Activated T-cell treated with anti-CD3 and anti-CD28 coated beads, Interleukin-2, amount 50 U/mL, for 4 hours (primary cell): ENCODE results near the gene CYFIP1. TPM values are rescaled to one million over a fixed set of nuclear protein-coding genes. Genes with fewer than 3 reads are reported as not detected.

ENCODE experiments used
- ATAC-seq, 2 donors: fragments of 200-7000 bp; cut with Tn5 transposase; one replicate each; pipeline ENCODE4 v1.10.0; 2021
- DNase-seq: peaks from one replicate; pipeline ENCODE4 v3.0.0-alpha.2; 2020
- H3K27me3 Mint-ChIP-seq: one replicate; pipeline ENCODE4 v1.8.0; 2021; ENCODE audit warnings: low read depth, mixed read lengths
- H3K36me3 Mint-ChIP-seq: one replicate; pipeline ENCODE4 v1.8.0; 2022; ENCODE audit warnings: mixed read lengths; ENCODE audit not compliant: insufficient read depth
- H3K4me1 Mint-ChIP-seq: one replicate; pipeline ENCODE4 v1.8.0; 2021; ENCODE audit warnings: low read depth, mixed read lengths
- H3K4me3 Mint-ChIP-seq: one replicate; pipeline ENCODE4 v1.8.0; 2021; ENCODE audit warnings: mild to moderate bottlenecking, moderate library complexity, mixed read lengths
- H3K9me3 Mint-ChIP-seq: one replicate; pipeline ENCODE4 v1.8.0; 2021; ENCODE audit warnings: mixed read lengths
- total RNA-seq, 3 donors: library from RNA; stranded (reverse); gene quantifications; one replicate each; pipeline ENCODE4 v1.2.1, GENCODE V29; 2021

The CYFIP1 gene
- total RNA-seq, 3 donors from 2014 or later, result 8.8 to 17.9 (median 12.5) TPM

DNA sequence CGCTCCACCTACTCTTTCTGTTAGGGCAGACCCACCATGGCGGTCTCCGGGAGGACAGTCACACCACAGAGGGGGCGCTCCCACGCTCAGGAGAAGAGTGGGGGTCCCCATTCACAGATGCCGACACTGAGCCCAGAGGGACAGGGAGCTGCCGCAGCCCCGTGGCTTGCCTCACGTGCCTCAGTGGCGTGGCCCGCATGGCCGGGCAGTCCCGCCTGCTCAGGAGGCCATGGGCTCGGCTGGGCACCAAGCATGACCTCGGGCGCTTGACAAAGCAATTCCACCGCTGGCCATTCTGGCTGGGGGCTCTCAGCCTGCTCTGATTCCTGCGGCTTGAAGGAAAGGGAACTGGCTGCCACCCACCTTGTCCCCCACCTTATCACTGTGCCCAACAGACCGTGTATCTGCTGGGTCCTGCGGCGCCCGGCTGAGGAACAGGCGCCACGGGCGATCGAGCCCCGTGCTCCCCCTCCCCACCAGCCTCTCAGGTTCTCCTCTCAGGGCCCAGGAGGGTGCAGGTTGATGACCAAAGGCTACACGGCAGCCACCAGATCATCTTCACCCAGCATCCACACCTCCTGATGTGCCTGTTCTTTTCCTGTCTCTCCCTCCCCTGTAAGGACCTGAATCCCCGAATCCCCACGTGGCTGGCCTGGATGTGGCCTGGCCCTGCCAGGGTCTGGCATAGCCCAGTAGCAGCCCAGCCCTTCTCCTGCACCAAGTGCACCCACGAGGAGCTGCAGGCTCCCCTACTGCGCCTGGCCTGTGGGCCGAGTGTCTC is 20.7 kb downstream of the CYFIP1 start:
- Mint-ChIP-seq H3K9me3 (no peaks in the 10 kb centered on the region), H3K27me3 (no peaks in the 10 kb centered on the region)
- ATAC-seq, result no peak

DNA sequence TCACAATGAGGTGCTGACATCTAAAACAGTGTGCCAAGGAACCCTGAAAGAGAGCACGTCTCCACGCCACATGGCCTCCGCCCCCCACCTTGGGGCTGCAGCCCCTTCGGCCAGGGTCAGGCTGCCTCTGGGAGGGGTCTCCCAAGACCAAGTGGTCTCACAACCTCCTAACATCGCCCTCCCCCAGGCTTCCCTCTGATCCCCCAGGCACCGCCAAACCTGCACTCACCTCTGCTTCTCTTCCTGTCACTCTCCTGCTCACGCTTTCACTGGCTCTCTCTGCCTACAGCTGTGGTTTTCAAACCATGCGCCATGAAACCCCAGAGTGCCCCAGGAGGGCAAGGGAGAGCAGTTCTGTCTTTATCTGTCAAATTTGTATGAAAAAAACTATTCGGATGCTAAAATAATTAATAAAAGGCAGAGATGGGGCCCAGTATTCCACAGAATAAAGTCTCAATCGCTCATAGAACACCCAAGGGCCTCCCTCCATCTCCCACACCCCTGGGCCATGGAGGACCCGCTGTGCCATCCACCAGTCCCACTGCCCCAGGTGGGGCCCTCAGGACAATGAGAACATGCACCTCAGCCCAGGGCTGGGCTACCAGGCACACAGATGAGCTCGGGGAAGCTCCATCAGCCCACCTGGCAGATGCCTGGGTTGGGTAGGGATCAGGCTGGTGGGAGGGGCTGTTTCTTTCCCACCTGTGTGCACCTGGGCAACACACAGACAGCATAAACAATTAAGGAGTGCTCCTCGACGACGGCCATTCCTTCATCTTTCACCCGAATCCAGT is 21.5 kb downstream of the CYFIP1 start:
- H3K4me3 Mint-ChIP-seq, result no peak overlapping the region
- no peaks in the 10 kb centered on the region for H3K9me3 Mint-ChIP-seq
- H3K36me3 Mint-ChIP-seq, result no peaks in the 10 kb centered on the region
- H3K27me3 Mint-ChIP-seq, result no peaks in the 10 kb centered on the region
- ATAC-seq (no peak), DNase-seq (no peak)
- no peaks in the 10 kb centered on the region for H3K4me1 Mint-ChIP-seq

More for the DNA sequence above, 20.7 kb downstream of the CYFIP1 start:
- no peak for DNase-seq
- Mint-ChIP-seq H3K4me3 (no peak overlapping the region), H3K4me1 (no peaks in the 10 kb centered on the region), H3K36me3 (no peaks in the 10 kb centered on the region)

DNA sequence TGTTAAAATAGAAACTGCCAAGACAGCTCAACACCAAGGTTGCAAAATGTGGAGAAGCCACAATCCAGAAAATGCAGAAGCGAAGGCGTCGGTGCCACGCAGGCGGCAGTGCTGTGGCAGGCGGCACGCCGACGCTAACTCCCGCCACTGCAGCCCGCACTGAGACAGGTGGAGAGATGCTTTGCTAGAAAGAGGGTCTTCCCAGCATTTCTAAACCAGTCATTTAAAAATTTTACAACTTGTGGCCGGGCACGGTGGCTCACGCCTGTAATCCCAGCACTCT is 23.2 kb downstream of the CYFIP1 start:
- no peaks in the 10 kb centered on the region for H3K9me3 Mint-ChIP-seq
- DNase-seq (no peak), ATAC-seq (no peak)
- no peaks in the 10 kb centered on the region for H3K4me1 Mint-ChIP-seq
- no peaks in the 10 kb centered on the region for H3K36me3 Mint-ChIP-seq
- no peak overlapping the region for H3K4me3 Mint-ChIP-seq
- H3K27me3 Mint-ChIP-seq, result no peaks in the 10 kb centered on the region

DNA sequence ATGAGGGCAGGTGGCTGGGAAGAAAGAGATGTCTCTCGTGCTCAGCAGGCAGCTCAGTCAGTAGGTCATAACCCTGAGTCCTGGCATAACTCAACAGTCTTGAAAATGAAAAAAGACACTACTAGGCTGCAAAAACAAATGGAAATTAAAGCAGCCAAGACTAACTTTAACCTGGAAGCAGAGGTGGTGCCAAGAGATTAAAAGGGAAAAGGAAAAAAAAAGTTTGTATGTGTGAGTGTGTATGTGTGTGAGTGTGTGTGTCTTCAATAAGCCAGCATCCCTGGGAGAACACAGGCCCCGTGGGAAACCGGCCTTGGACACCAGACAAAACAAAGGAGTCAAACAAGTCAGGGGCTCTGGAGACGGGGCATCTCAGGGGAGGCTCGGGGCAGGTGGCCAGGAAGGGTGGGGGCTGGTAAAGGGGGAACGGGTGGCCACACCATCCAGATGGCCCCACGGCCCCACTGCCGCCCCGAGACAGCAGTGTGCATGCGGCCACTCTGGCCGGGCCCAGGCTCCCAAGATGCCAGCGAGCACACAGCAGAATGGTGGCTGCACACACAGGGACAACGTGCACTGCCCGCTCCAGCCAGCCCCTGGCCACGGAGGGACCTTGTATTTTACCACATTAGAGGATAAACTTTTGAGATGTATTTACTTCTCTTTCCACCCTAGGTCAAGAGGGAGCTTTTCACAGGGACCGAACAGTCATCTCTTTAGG is 23.8 kb downstream of the CYFIP1 start:
- ATAC-seq, result no peak
- no peaks in the 10 kb centered on the region for H3K4me1 Mint-ChIP-seq
- H3K36me3 Mint-ChIP-seq, result no peaks in the 10 kb centered on the region
- H3K9me3 Mint-ChIP-seq, result no peaks in the 10 kb centered on the region
- no peak for DNase-seq
- no peak overlapping the region for H3K4me3 Mint-ChIP-seq
- no peaks in the 10 kb centered on the region for H3K27me3 Mint-ChIP-seq

DNA sequence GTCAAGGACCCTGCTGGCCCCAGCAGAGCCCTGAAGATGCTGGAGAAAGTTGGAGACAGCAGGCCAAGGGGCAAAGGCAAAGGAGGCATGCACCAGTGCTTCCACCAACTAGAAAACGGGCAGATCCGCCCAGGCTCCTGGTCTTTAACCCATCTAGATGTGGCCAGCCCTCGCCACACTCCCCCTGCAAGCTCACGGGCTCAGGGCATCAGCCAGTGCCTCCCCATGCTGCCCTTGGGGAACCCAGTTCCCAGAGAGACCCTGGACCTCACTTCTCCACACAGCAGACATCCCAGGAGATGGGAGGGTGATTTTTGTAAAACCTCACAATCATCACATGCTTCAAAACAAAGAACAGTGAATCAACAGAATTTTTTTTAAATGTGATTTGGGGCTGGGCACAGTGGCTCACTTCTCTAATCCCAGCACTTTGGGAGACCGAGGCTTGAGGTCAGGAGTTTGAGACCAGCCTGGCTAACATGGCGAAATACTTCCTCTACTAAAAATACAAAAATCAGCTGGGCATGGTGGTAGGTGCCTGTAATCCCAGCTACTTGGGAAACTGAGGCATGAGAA is 24.5 kb downstream of the CYFIP1 start:
- DNase-seq (no peak), ATAC-seq (no peak)
- H3K27me3 Mint-ChIP-seq, result no peaks in the 10 kb centered on the region
- H3K36me3 Mint-ChIP-seq, result no peaks in the 10 kb centered on the region
- no peaks in the 10 kb centered on the region for H3K9me3 Mint-ChIP-seq
- H3K4me3 Mint-ChIP-seq, result no peak overlapping the region
- H3K4me1 Mint-ChIP-seq, result no peaks in the 10 kb centered on the region

DNA sequence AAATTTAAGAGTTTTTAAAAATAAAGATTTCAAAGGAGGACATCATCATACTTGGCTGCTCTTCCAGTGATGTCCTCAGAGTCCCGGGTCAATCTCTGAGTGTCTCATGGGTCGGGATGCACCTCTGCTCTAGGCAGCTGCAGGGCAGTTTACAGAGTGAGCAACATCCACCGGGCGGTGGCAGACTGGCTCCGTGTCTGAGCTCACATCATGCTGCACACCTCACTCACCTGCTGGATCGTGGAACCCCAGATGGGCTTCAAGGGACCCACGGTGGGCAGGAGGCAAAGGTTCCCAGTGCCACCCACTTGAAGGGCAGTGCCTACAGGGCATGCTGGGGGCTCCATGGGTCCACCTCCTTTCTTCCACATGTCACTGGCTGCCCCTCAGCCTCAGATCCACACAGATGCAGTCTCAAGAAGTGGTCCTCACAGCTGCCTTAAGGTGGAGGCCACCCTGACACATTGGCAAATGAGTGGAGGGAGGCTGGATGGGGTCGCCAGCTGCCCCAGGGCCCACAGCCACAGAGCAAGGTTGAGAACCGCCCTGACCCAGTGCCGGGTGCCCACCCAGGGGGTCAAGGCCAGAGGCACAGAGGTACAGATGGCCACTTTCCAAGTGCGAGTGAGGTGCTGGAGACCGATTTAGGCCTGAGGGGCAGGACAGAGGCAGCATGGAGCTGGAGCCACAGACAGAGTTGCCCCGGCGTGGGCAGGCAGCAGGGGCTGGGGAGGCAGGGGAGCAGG is 25.2 kb downstream of the CYFIP1 start:
- Mint-ChIP-seq H3K4me1 (no peaks in the 10 kb centered on the region), H3K36me3 (no peaks in the 10 kb centered on the region), H3K27me3 (no peaks in the 10 kb centered on the region), H3K9me3 (no peaks in the 10 kb centered on the region), H3K4me3 (no peak overlapping the region)
- DNase-seq (no peak), ATAC-seq (no peak)

DNA sequence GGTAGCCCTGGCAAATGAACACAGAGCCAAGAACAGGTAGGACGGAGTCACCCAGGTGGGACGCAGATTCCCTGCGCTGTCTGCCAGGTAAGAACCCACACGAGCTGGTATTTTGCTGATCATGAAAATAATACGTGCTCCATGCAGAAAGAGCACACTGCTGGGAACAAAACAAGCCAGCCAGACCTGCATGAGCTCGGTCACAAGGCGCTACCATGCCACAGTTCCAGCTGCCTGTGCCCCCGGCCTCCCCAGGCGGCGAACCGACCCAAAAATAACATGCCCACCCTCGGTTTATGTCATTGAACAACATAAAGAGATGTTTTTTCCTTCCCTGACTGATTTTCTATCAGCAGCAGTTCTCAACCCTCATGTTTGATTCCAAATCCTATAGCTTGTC is 25.8 kb downstream of the CYFIP1 start:
- H3K4me3 Mint-ChIP-seq, result no peak overlapping the region
- no peak for ATAC-seq
- H3K27me3 Mint-ChIP-seq, result no peaks in the 10 kb centered on the region
- H3K4me1 Mint-ChIP-seq, result no peaks in the 10 kb centered on the region
- DNase-seq, result no peak
- H3K9me3 Mint-ChIP-seq, result no peaks in the 10 kb centered on the region
- H3K36me3 Mint-ChIP-seq, result no peaks in the 10 kb centered on the region

DNA sequence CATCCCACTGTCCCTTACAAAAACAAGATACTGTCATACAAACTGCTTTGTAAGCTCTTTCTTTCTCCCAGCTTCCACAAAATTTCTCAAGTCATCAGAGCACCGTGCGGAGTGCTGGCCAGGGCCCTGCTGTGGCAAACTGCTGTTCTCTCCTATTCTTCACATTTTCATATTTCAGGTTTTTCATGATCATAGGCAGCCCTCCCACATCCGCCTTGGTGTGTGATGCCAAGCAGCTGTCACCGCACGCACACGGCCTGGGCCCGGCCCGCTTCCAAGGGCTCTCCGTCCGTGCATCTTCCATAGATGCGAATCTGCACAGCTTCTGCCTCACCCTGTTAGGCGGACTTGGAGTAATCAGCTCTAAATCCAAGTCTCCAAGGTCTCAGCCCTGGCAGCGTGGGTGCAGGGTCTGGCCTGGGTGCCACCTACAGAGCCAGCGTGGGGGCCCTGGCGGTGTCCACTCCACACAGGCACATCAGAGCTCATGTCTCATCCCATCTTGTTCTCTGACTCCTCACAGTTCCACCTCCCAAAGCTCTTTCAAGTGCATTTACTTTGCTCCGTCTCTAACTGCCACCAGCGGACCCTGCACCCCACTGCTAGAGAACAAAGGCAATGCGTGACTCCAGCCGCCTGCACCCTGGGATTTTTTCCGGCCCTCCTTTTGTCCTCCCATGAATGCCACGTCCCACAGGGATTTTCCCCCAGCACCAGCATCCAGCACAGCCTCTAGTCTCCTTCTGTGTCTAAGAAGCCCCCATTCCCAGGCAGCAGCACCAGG is 27.2 kb downstream of the CYFIP1 start:
- H3K4me1 Mint-ChIP-seq, result peaks cover 10% of the 10 kb centered on the region
- ATAC-seq, result no peak
- DNase-seq, result no peak
- no peaks in the 10 kb centered on the region for H3K9me3 Mint-ChIP-seq
- H3K36me3 Mint-ChIP-seq, result no peaks in the 10 kb centered on the region
- no peak overlapping the region for H3K4me3 Mint-ChIP-seq
- H3K27me3 Mint-ChIP-seq, result peaks cover 3% of the 10 kb centered on the region

DNA sequence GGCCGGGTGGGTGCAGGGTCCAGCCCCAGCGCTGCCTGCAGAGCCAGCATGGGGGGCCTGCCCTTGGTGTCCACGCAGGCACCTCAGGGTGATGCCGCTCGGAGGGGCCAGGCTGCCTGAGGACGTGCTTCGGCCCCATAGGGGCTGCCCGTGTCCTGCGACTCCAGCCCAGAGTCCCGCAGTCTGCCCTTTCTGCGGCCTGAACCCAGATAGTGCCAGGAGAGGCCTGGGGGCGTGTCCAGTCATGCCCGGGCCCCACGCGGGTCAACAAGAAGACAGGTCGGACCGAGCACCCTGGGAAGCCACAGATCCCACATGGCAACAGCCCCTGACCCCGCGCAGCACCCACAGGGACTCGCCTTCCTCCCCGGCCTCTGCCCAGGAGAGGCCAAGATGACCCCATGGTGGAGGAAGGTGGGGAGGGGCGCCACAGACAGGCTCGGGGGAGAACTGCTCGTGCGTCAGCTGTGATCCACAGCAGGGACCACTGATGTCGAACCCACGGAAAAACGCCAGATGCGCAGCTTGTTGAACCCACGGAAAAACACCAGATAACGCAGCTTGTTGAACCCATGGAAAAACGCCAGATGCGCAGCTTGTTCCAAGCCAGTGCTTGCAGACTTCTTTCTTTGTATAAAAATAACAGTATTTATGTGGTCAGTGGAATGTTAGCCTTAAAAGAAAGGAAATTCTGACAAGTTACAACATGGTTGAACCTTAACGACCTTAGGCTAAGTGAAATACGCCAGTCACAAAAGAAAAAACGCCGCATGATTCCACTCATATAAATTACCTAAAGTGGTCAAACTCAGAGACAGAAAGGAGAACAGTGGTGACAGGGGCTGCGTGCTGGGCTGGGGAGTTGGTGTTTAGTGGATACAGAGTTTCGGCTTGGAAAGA is 28.5 kb downstream of the CYFIP1 start:
- ATAC-seq, result no peak
- Mint-ChIP-seq H3K36me3 (peaks cover 2% of the 10 kb centered on the region), H3K27me3 (peaks cover 10% of the 10 kb centered on the region), H3K9me3 (no peaks in the 10 kb centered on the region), H3K4me3 (no peak overlapping the region), H3K4me1 (peaks cover 10% of the 10 kb centered on the region)
- DNase-seq, result no peak

DNA sequence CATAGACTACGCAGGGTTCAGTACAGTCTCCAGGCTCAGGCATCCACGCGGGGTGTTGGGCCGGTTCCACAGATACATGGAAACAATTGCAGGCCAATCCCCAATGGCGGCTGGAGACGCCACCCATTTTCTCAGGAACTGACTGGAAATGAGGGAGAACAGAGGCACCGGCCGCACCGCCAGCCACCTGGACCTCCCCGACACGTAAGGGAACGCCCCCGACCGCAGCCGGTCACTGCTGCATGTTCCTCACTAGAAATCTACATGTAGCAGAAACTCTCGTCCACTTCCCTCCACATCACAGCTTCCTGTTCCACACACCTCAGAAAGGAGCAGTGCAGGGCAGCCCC is 29.2 kb downstream of the CYFIP1 start:
- Mint-ChIP-seq H3K4me1 (peaks cover 10% of the 10 kb centered on the region), H3K9me3 (no peaks in the 10 kb centered on the region), H3K4me3 (no peak overlapping the region), H3K27me3 (peaks cover 12% of the 10 kb centered on the region), H3K36me3 (peaks cover 3% of the 10 kb centered on the region)
- DNase-seq (no peak), ATAC-seq (no peak)

DNA sequence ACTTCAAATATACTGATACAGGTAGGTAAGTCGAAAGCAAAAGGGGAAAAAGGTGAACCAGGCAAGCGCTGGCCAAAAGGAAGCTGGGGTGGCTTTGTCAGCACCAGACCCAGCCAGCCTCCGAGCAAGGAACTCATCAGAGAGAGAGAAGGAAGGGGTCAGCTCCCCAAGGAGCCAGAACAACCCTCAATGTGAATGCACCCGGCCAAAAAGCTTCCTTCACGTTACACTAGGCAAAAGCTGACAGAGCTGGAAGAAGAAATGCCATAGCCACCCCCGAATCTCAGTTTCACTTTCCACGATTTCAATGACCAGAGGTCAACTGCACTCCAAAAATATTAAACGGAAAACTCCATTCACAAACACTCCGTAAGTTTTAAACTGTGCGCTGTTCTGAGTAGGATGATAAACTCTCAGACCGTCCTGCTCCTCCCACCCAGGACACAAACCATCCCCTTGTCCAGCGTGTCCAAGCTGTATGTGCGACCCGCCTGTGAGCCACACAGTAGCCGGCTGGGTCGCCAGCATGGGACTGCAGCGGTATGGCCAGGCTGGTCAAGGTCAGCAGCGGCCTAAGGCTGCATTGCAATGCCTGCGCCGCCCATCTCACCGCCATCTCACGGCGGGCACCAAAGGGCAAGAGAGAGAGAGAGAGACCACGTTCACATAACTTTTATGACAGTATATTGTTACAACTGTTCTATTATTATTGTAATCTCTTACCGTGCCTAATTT is 29.7 kb downstream of the CYFIP1 start:
- ATAC-seq (no peak), DNase-seq (no peak)
- Mint-ChIP-seq H3K9me3 (no peaks in the 10 kb centered on the region), H3K36me3 (peaks cover 3% of the 10 kb centered on the region), H3K4me3 (no peak overlapping the region), H3K4me1 (peaks cover 10% of the 10 kb centered on the region), H3K27me3 (peaks cover 12% of the 10 kb centered on the region)

DNA sequence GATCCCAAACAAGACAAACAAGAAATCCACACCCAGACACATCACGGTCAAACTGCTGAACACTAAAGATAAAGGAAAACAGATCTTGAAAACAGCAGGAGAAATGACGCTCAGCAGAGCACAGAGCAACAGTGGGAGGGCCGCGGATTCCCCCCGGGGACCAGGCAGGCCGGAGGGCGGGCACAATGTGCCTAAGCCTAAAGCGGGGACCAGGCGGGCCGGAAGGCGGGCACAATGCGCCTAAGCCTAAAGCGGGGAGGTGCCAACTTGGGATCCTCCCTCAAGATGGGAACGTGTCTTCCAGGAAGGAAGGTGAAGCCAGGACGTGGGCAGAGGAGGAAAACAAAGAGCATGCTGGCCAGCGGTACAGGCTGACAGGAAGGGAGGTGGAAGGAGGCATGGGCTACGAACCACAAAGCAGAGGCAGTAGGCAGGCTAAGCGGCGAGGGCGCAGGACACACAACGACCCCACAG is 31.1 kb downstream of the CYFIP1 start:
- ATAC-seq (peak in 1 of 2 donors; percentile 72), DNase-seq (no peak)
- Mint-ChIP-seq H3K27me3 (peaks cover 12% of the 10 kb centered on the region), H3K4me1 (peaks cover 10% of the 10 kb centered on the region), H3K9me3 (no peaks in the 10 kb centered on the region), H3K36me3 (peaks cover 3% of the 10 kb centered on the region), H3K4me3 (peak overlapping the region; percentile 30)
